ENCODE measurements around the gene KLHL1. TPM values are rescaled to one million over a fixed set of nuclear protein-coding genes. Genes with fewer than 3 reads are reported as not detected.
A peak's percentile ranks its signal among the peaks of the same experiment; 100 is the strongest.

The KLHL1 gene
- total RNA-seq, 1 donor from 2014 or later, result not detected

GRCh38 chr13:70051531-70051930 is 56.7 kb downstream of the KLHL1 start:
- no peak overlapping the region for H3K4me3 ChIP-seq (ENCODE audit: low read depth, low read length)
- TF ChIP-seq CTCF (conservative IDR thresholded peaks at IDR 0.05; ENCODE audit: low read depth, low read length), result no peak
- no peak for DNase-seq (ENCODE audit: low read depth)

GRCh38 chr13:70043685-70044084 is 64.6 kb downstream of the KLHL1 start:
- DNase-seq (ENCODE audit: low read depth), result peak; percentile 66
- H3K4me3 ChIP-seq (ENCODE audit: low read depth, low read length), result no peak overlapping the region
- TF ChIP-seq CTCF (conservative IDR thresholded peaks at IDR 0.05; ENCODE audit: low read depth, low read length), result no peak

GRCh38 chr13:70042193-70042592 is 66.1 kb downstream of the KLHL1 start:
- no peak for DNase-seq (ENCODE audit: low read depth)

GRCh38 chr13:70034286-70034685 is 74.0 kb downstream of the KLHL1 start:
- no peak overlapping the region for H3K4me3 ChIP-seq (ENCODE audit: low read depth, low read length)
- TF ChIP-seq CTCF (conservative IDR thresholded peaks at IDR 0.05; ENCODE audit: low read depth, low read length), result no peak
- no peak for DNase-seq (ENCODE audit: low read depth)

More at GRCh38 chr13:70042193-70042592, 66.1 kb downstream of the KLHL1 start:
- no peak overlapping the region for H3K4me3 ChIP-seq (ENCODE audit: low read depth, low read length)
- TF ChIP-seq CTCF (conservative IDR thresholded peaks at IDR 0.05; ENCODE audit: low read depth, low read length), result no peak

GRCh38 chr13:70027551-70027950 is 80.7 kb downstream of the KLHL1 start:
- DNase-seq (ENCODE audit: low read depth), result no peak
- TF ChIP-seq CTCF (conservative IDR thresholded peaks at IDR 0.05; ENCODE audit: low read depth, low read length), result no peak
- no peak overlapping the region for H3K4me3 ChIP-seq (ENCODE audit: low read depth, low read length)

- no peak for TF ChIP-seq CTCF (conservative IDR thresholded peaks at IDR 0.05; ENCODE audit: low read depth, low read length)
- no peak for DNase-seq (ENCODE audit: low read depth)
- H3K4me3 ChIP-seq (ENCODE audit: low read depth, low read length), result no peak overlapping the region
Observed at GRCh38 chr13:70023516-70023915, 84.7 kb downstream of the KLHL1 start.

GRCh38 chr13:70022646-70023045 is 85.6 kb downstream of the KLHL1 start:
- no peak for TF ChIP-seq CTCF (conservative IDR thresholded peaks at IDR 0.05; ENCODE audit: low read depth, low read length)
- no peak overlapping the region for H3K4me3 ChIP-seq (ENCODE audit: low read depth, low read length)
- no peak for DNase-seq (ENCODE audit: low read depth)
